GM19099 (cell line): ENCODE data around the gene PEPD.

Experiments used
- POLR2A ChIP-seq: IDR thresholded peaks from 3 replicates; pipeline ENCODE4 v1.6.1; 2011; ENCODE audit warnings: low read depth; ENCODE audit not compliant: insufficient read length; ENCODE audit errors: extremely low read depth

Gene PEPD

DNA sequence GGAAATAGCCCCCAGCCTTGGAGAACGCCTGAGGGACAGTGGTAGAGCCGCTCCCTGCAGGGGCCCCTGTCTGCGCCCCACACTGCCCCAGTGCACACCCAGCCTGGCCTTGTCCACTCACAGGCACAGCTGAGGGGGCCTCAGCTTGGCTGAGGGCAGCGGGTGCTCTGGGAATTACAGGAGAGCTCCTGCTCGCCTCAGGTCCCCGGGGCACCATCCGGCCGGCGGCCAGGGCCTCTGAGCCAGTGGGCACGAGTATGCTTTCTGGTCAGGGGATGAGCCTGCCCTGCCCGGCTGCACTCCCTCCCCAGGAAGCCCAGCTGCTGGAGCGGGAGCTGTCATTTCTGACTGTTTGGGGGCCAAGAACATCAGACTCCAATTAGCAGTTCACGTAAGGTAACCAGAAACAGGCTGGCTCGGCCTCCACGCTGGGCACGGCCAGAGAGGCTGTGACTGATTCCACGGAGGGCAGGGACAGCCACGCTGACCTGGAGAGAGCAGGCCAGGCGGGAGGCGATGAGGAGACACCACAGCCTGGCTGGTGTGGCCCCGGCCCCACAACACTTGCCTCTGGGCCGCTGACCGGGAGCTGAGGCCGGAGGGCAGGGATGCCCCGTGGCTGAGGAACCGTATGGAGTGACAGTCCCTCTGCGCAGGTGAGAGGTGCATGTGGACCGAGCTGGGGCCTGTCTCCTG, 132.7 kb downstream of the PEPD start:
- no peak for TF ChIP-seq POLR2A

DNA sequence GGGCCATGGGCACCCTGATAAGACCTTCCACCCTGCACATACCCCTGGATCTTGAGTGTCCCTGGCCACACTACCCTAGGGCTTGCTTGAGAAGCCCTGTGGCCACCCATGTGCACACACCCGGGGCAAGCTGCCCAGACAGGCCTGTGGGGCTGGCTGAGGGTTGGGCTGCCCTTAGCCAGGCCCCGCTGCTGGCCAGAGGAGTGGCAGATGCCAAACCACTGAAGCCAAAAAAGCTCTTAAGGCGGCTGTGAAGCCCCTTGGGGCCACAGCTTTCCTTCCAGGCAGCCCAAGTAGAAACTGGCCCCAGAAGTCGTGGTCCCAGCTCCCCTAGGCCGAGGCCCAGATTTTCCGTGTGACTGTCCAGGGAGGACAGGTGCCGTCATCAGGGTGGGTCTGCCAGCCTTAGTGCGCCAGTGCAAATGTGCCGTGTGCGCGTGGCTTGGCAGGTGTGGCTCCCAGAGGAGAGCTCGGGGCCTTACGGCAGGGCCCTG, 133.3 kb downstream of the PEPD start:
- TF ChIP-seq POLR2A: no peak

DNA sequence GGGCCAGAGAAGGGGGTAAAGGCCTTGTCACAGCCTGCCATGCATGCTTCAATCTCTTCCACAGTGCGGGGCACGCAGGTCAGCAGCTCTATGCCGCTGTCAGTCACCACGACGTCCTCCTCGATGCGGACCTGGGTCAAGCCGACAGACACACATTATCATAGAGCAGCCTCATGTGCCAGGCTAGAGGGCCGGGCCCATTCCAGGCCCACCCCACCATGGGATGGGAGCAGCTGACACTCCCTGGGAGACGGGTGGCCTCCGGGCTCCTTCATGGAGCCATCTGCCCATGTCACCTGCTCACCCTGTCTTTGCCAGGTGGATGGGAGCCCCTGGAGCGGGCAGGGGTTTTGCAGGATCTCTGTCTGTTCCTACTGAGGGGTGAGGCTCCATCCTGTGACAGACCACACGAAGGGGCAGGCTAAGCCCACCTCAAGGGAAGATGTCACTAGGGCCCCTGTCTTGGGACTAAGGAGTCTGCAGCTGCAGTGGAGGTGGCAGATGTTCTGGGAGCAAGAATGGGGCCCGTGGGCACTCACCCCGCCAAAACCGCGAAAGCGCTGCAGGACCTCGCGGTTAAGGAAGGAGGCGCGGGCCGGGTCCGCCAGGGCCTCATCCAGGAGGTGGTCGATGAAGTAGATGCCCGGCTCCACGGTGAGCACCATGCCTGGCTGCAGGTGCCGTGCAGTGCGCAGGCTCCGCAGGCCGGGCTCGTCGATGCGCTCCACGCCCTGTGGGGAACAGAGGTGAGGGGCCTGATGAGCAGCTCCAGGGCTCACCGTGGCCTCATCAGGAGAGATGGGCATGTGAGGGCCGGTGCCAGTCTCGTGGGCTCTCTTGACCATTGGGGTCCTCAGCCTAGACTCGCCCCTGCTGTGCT, 134.0 kb downstream of the PEPD start:
- TF ChIP-seq POLR2A: no peak

DNA sequence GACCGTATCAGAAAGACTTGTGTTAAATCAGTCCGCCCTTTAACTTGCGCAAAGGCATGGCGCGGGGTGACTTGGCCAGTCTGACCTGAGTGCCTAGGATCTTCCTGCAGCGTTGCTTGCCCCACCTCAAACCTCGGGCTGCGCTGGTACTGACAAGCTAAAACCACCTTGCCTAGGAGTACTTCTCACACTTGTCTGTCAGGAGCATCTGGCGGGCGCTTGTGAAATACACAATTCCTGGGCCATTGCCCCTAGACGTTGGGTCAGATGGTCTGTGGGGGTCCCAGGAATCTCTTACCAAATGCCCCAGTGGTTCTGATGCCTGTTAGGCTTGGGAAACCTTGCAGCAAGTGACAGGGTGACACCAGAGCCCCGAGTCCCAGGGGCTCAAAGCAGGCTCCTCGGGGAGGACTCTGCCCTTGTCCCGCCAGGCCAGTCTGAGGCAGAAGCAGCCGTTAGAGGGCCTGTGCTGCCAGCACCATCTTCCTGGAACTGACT, 135.2 kb downstream of the PEPD start:
- no peak for TF ChIP-seq POLR2A

DNA sequence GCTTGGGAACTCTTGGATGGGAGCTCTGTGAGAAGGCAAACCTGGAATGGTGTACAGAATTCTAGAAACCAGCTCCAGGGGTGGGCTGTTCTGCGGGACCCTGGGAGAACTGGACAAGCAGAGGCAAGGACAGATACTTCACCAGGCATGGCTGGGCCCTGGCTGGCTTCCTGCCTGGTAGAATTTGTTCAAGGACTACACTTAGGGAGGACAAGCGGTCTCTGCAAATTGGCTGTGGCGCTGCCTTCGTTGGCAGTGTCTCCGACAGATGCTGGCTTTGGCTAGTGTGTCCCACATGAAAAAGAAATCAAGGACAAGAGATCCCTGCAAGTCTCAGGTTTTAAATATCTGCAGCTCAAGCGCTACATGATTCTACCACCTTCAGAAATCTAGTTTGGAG, 135.6 kb downstream of the PEPD start:
- TF ChIP-seq POLR2A: no peak

DNA sequence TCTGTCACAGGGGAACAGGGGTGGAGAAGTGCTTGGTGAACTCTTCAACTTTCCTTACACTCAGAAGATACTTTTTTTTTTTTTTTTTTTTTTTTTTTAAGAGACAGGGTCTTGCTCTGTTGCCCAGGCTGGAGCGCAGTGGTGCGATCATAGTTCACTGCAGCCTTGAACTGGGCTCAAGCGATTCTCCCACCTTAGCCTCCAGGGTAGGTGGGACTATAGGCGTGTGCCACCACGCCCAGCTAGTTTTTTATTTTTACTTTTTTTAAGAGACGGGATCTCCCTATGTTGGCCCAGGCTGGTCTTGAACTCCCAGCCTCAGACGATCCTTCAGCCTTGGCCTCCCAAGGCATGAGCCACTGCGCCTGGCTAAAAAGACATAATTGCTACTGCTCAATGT, 136.6 kb downstream of the PEPD start:
- no peak for TF ChIP-seq POLR2A

DNA sequence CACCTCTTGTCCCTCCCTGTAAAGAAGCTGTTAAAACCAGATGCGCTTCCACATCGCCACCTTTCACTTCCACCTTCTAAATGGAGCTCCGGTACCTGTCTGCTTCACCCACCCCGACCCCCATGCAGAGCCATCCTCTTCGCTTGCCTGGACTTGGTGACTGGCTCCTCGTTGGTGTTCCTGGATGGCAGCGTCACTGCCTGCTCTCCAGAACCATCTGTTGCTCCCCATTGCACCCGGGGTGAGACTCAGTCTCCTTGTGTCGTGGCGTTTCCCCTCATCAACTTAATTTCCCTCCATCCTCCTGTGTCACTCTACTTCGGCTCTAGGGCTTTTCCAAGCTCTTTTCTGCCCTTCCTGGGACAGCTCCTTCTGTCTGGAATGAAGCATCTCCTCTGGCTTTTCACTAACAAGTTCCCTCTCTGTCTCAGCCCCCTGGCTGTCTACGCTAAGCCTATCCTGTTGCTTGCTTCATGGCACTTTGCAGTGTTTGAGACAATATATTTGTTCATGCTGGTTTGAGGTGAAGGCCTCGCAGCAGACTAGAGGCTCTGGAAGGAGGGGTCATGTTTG, 137.8 kb downstream of the PEPD start:
- no peak for TF ChIP-seq POLR2A

DNA sequence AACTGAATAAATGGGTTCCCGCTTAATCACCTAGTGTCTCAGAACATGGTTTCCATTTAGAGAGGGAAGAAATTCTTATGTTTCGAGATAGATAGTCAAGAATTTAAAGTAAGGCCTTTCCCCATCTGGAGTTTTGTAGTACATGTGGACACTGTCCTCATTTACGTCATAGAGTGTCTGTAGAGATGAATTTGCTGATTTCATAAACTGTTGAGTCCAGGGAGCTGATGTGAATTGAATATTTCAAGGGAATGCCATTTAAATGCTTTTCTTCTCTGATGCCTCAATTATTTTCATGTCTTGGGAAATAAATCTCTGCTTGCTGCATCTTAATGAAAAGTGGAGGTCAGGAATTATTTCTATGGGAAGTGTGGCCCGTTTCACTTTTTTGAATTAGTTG, 138.6 kb downstream of the PEPD start:
- no peak for TF ChIP-seq POLR2A

DNA sequence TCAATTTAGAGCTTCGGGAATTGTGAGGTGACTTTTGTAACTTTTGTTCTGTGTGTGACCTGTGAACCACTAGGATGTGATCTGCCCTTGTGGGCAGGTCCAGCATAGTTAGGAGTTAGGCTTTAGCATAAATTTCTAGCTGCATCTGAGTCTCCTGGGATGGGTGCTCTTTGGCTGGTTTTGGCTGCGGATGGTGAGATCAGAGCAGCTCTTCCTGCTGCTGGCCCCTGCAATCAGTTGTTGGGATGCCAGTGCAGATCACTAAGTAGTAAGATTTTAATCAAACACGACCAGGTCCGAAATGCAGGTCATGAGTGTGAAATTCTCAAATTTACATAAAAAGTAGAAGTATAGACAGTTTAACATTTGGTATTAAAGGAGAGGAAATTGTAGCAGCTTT, 139.6 kb downstream of the PEPD start:
- TF ChIP-seq POLR2A: no peak

DNA sequence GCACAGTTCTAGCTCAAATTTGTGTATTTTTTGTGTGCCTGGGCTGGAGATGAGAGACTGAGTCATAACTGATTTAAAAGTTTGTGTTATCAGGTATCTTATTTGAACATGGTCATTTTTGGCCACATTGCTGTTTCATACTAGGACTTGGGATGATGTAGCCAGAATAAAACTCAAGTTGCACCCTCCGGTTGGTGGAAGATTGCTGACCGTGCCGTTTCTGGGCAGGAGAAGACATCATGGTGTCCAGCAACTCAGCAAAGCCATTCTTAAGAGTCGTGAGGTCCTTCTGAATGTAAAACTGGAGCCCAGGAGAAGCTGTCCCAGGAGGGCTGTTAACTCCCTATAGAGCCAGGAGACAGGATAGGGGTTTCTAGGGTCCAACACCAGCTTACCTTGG, 140.5 kb downstream of the PEPD start:
- TF ChIP-seq POLR2A: no peak

DNA sequence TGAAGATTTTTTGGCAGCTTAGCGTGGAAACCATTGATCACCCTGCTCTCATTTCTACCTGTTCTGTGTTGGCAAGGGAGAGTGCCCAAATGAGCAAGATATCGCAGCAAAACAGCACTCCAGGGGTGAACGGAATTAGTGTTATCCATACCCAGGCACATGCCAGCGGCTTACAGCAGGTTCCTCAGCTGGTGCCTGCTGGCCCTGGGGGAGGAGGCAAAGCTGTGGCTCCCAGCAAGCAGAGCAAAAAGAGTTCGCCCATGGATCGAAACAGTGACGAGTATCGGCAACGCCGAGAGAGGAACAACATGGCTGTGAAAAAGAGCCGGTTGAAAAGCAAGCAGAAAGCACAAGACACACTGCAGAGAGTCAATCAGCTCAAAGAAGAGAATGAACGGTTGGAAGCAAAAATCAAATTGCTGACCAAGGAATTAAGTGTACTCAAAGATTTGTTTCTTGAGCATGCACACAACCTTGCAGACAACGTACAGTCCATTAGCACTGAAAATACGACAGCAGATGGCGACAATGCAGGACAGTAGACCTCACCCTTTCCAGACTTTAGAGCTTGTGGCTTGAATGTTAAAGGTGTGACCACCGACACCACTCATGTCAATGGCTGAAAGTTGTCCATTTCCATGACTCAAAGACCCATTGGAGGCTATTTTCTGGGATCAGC, 142.3 kb downstream of the PEPD start:
- TF ChIP-seq POLR2A: no peak

DNA sequence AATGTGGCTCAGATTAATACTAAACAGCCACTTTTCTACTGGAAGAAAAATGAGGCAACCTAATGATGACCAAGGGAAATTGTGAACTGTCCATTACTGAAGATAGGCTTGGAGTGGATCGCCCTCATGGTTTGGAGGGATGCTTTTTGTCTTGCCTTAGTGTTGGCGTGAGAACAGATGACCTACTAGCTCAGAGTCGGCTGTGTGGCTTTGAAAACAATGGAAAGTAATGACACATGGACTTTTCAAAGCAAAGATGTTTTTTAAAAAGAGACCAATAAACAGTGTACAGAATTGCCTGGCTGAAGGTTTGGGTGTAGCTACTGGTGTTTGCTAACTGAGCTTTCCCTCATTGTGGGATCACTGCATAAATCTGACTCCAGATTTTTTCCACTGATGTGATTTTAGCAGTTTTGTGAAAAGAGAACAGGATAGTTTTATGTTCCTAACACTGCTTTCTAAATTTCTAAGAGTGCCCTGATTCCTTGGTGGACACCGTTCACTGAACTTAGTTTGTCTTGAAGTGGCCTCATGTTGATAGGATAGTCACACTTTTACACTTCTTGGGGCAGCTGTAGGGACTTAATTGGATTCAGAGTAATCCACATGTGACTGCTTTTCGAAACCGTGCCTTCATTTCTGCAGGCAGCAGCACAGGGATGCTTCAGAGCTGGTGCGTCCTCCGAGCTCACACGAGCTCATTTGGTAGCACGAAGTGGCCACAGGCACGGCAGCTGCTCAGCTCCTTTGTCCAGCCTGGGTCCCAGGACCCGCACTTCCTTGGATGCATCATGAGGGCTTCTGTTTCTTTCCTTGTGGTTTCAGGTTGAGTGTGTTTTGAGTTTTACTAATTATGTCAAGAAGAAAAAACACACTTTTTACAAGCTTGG, 143.8 kb downstream of the PEPD start:
- TF ChIP-seq POLR2A: no peak

DNA sequence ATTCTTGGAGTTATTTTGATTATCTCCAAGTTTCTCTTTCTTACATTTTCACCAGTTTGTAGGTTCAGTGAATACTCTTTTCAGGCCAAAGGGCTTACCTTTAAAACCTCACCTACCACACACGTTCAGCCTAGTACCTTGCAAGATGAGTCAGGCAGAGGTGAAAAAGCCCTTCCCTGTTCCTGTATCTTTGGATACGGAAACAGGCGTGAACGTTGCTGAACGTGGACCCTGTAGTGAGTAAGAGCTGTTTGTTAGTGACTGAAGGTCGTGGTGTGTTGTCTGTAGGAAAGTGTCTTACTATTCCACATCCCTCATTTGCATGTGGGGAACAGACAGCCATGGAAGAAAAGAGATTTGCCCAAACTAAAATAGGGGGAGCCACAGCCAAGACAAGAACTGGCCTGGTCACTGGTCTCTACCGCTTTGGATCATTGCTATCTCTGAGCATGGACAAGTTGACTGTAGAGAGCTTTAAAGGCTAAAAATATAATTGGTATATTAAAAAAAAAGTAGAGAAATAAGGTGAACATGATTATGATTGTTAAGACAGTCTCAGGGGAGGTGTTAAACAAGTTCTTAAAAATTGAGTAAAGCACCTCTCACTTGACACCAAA, 144.5 kb downstream of the PEPD start:
- TF ChIP-seq POLR2A: no peak

DNA sequence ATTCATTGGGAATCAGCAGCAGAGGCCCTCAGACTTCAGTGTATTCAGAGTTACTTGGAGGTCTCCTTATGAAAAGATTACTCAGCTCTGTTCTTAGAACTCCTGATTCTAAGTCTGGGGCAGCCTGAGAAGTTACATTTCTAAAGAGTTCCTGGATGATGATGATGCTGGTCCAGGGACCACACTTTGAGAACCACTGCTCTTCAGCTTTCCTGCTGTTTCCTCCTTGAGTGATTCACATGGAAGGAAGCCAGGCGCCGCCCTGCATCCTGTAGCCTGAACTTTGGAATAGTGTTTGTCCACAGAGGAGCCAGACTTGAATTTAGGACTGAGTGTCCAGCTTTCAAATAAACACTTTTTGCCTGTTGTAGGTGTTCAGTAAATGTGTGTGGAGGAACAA, 145.2 kb downstream of the PEPD start:
- TF ChIP-seq POLR2A: no peak
